ENCODE data around the gene RNF212B.
"Not testable (repeated sequence)": the region's sequence is repeated elsewhere in the genome, so short reads cannot be mapped to it uniquely, and the experiment has no call there.

RNF212B gene

GRCh38 chr14:23249824-23250223 lies 12.1 kb downstream of the RNF212B start:
- Histone ChIP-seq H3K9me3 (ENCODE audit: control insufficient read depth, low read length) (no peaks in the 10 kb centered on the region), H3K36me3 (ENCODE audit: control insufficient read depth, insufficient read depth, low read length) (no peaks in the 10 kb centered on the region), H3K27me3 (ENCODE audit: control insufficient read depth, insufficient read depth, low read length) (peaks cover 3% of the 10 kb centered on the region), H3K4me1 (ENCODE audit: control insufficient read depth, insufficient read depth, low read length) (peaks cover 4% of the 10 kb centered on the region), H3K9ac (ENCODE audit: low read length) (no peak overlapping the region), H3K4me3 (ENCODE audit: low read length) (no peak overlapping the region)

GRCh38 chr14:23252006-23252405 lies 14.3 kb downstream of the RNF212B start:
- H3K4me3 ChIP-seq (ENCODE audit: low read length), result no peak overlapping the region
- H3K27me3 ChIP-seq (ENCODE audit: control insufficient read depth, insufficient read depth, low read length), result peaks cover 3% of the 10 kb centered on the region
- no peaks in the 10 kb centered on the region for H3K9me3 ChIP-seq (ENCODE audit: control insufficient read depth, low read length)

GRCh38 chr14:23252420-23253333 lies 14.9 kb downstream of the RNF212B start:
- no peaks in the 10 kb centered on the region for H3K36me3 ChIP-seq (ENCODE audit: control insufficient read depth, insufficient read depth, low read length)
- no peak overlapping the region for H3K9ac ChIP-seq (ENCODE audit: low read length)
- peaks cover 3% of the 10 kb centered on the region for H3K27me3 ChIP-seq (ENCODE audit: control insufficient read depth, insufficient read depth, low read length)
- no peaks in the 10 kb centered on the region for H3K4me1 ChIP-seq (ENCODE audit: control insufficient read depth, insufficient read depth, low read length)
- no peaks in the 10 kb centered on the region for H3K9me3 ChIP-seq (ENCODE audit: control insufficient read depth, low read length)
- no peak overlapping the region for H3K4me3 ChIP-seq (ENCODE audit: low read length)

More at GRCh38 chr14:23252006-23252405, 14.3 kb downstream of the RNF212B start:
- H3K36me3 ChIP-seq (ENCODE audit: control insufficient read depth, insufficient read depth, low read length), result no peaks in the 10 kb centered on the region
- H3K9ac ChIP-seq (ENCODE audit: low read length), result no peak overlapping the region
- H3K4me1 ChIP-seq (ENCODE audit: control insufficient read depth, insufficient read depth, low read length), result no peaks in the 10 kb centered on the region

GRCh38 chr14:23258256-23258655 lies 20.5 kb downstream of the RNF212B start:
- H3K27me3 ChIP-seq (ENCODE audit: control insufficient read depth, insufficient read depth, low read length), result no peaks in the 10 kb centered on the region
- H3K4me3 ChIP-seq (ENCODE audit: low read length), result no peak overlapping the region
- no peak overlapping the region for H3K9ac ChIP-seq (ENCODE audit: low read length)
- H3K9me3 ChIP-seq (ENCODE audit: control insufficient read depth, low read length), result no peaks in the 10 kb centered on the region
- no peaks in the 10 kb centered on the region for H3K4me1 ChIP-seq (ENCODE audit: control insufficient read depth, insufficient read depth, low read length)
- H3K36me3 ChIP-seq (ENCODE audit: control insufficient read depth, insufficient read depth, low read length), result no peaks in the 10 kb centered on the region

- Histone ChIP-seq H3K36me3 (ENCODE audit: control insufficient read depth, insufficient read depth, low read length) (no peaks in the 10 kb centered on the region), H3K4me1 (ENCODE audit: control insufficient read depth, insufficient read depth, low read length) (no peaks in the 10 kb centered on the region), H3K9me3 (ENCODE audit: control insufficient read depth, low read length) (no peaks in the 10 kb centered on the region), H3K27me3 (ENCODE audit: control insufficient read depth, insufficient read depth, low read length) (no peaks in the 10 kb centered on the region), H3K4me3 (ENCODE audit: low read length) (no peak overlapping the region), H3K9ac (ENCODE audit: low read length) (no peak overlapping the region)
Observed at GRCh38 chr14:23259426-23259825, 21.7 kb downstream of the RNF212B start.

GRCh38 chr14:23260849-23261248 lies 23.1 kb downstream of the RNF212B start:
- H3K27me3 ChIP-seq (ENCODE audit: control insufficient read depth, insufficient read depth, low read length); H3K9ac ChIP-seq (ENCODE audit: low read length); H3K9me3 ChIP-seq (ENCODE audit: control insufficient read depth, low read length); H3K36me3 ChIP-seq (ENCODE audit: control insufficient read depth, insufficient read depth, low read length); H3K4me3 ChIP-seq (ENCODE audit: low read length); H3K4me1 ChIP-seq (ENCODE audit: control insufficient read depth, insufficient read depth, low read length): not testable (repeated sequence)

GRCh38 chr14:23269193-23269592 lies 31.5 kb downstream of the RNF212B start:
- Histone ChIP-seq H3K4me1 (ENCODE audit: control insufficient read depth, insufficient read depth, low read length) (no peaks in the 10 kb centered on the region), H3K27me3 (ENCODE audit: control insufficient read depth, insufficient read depth, low read length) (no peaks in the 10 kb centered on the region), H3K4me3 (ENCODE audit: low read length) (no peak overlapping the region), H3K9me3 (ENCODE audit: control insufficient read depth, low read length) (no peaks in the 10 kb centered on the region), H3K36me3 (ENCODE audit: control insufficient read depth, insufficient read depth, low read length) (no peaks in the 10 kb centered on the region), H3K9ac (ENCODE audit: low read length) (no peak overlapping the region)

GRCh38 chr14:23275412-23275811 lies 37.7 kb downstream of the RNF212B start:
- H3K9ac ChIP-seq (ENCODE audit: low read length), result no peak overlapping the region
- H3K36me3 ChIP-seq (ENCODE audit: control insufficient read depth, insufficient read depth, low read length), result no peaks in the 10 kb centered on the region
- H3K4me1 ChIP-seq (ENCODE audit: control insufficient read depth, insufficient read depth, low read length), result peaks cover 8% of the 10 kb centered on the region
- no peaks in the 10 kb centered on the region for H3K27me3 ChIP-seq (ENCODE audit: control insufficient read depth, insufficient read depth, low read length)
- H3K9me3 ChIP-seq (ENCODE audit: control insufficient read depth, low read length), result no peaks in the 10 kb centered on the region
- no peak overlapping the region for H3K4me3 ChIP-seq (ENCODE audit: low read length)

- no peaks in the 10 kb centered on the region for H3K9me3 ChIP-seq (ENCODE audit: control insufficient read depth, low read length)
- no peaks in the 10 kb centered on the region for H3K36me3 ChIP-seq (ENCODE audit: control insufficient read depth, insufficient read depth, low read length)
- H3K9ac ChIP-seq (ENCODE audit: low read length), result no peak overlapping the region
- H3K27me3 ChIP-seq (ENCODE audit: control insufficient read depth, insufficient read depth, low read length), result no peaks in the 10 kb centered on the region
- H3K4me1 ChIP-seq (ENCODE audit: control insufficient read depth, insufficient read depth, low read length), result peaks cover 8% of the 10 kb centered on the region
- H3K4me3 ChIP-seq (ENCODE audit: low read length), result no peak overlapping the region
Observed at GRCh38 chr14:23277189-23277588, 39.5 kb downstream of the RNF212B start.

GRCh38 chr14:23277928-23278327 lies 40.2 kb downstream of the RNF212B start:
- not testable (repeated sequence) for H3K4me1 ChIP-seq (ENCODE audit: control insufficient read depth, insufficient read depth, low read length); H3K27me3 ChIP-seq (ENCODE audit: control insufficient read depth, insufficient read depth, low read length); H3K9me3 ChIP-seq (ENCODE audit: control insufficient read depth, low read length); H3K9ac ChIP-seq (ENCODE audit: low read length); H3K4me3 ChIP-seq (ENCODE audit: low read length); H3K36me3 ChIP-seq (ENCODE audit: control insufficient read depth, insufficient read depth, low read length)

- H3K4me3 ChIP-seq (ENCODE audit: low read length), result no peak overlapping the region
- H3K9ac ChIP-seq (ENCODE audit: low read length), result no peak overlapping the region
- H3K4me1 ChIP-seq (ENCODE audit: control insufficient read depth, insufficient read depth, low read length), result peaks cover 12% of the 10 kb centered on the region
- H3K9me3 ChIP-seq (ENCODE audit: control insufficient read depth, low read length), result no peaks in the 10 kb centered on the region
- no peaks in the 10 kb centered on the region for H3K27me3 ChIP-seq (ENCODE audit: control insufficient read depth, insufficient read depth, low read length)
- H3K36me3 ChIP-seq (ENCODE audit: control insufficient read depth, insufficient read depth, low read length), result no peaks in the 10 kb centered on the region
Observed at GRCh38 chr14:23281247-23281646, 43.5 kb downstream of the RNF212B start.

- Histone ChIP-seq H3K4me1 (ENCODE audit: control insufficient read depth, insufficient read depth, low read length) (peaks cover 15% of the 10 kb centered on the region), H3K9me3 (ENCODE audit: control insufficient read depth, low read length) (no peaks in the 10 kb centered on the region), H3K9ac (ENCODE audit: low read length) (peak overlapping the region; percentile 98), H3K4me3 (ENCODE audit: low read length) (peak overlapping the region; percentile 85), H3K27me3 (ENCODE audit: control insufficient read depth, insufficient read depth, low read length) (no peaks in the 10 kb centered on the region), H3K36me3 (ENCODE audit: control insufficient read depth, insufficient read depth, low read length) (no peaks in the 10 kb centered on the region)
Observed at GRCh38 chr14:23284654-23285529, 47.2 kb downstream of the RNF212B start.

Data from mucosa of stomach (tissue), 1 donor.